Stimulated activated CD8-positive, alpha-beta memory T cell treated with anti-CD3 and anti-CD28 coated beads, Interleukin-15, amount 100 ng/mL, for 1 hour (primary cell): ENCODE data around the gene LAMA4.
"Not testable (repeated sequence)": the region's sequence is repeated elsewhere in the genome, so short reads cannot be mapped to it uniquely, and the experiment has no call there.

Experiments
- DNase-seq: peaks from one replicate; pipeline ENCODE4 v3.0.0-alpha.2; 2020; ENCODE audit warnings: low read depth

The LAMA4 gene

GRCh38 chr6:112215488-112216284 is 38.7 kb downstream of the LAMA4 start:
- DNase-seq: no peak

GRCh38 chr6:112214739-112215269 is 39.6 kb downstream of the LAMA4 start:
- DNase-seq: no peak

GRCh38 chr6:112210852-112211251 is 43.5 kb downstream of the LAMA4 start:
- no peak for DNase-seq

- DNase-seq: no peak
Measured at GRCh38 chr6:112209131-112209530, 45.2 kb downstream of the LAMA4 start.

GRCh38 chr6:112207776-112208175 is 46.6 kb downstream of the LAMA4 start:
- no peak for DNase-seq

GRCh38 chr6:112207131-112207530 is 47.2 kb downstream of the LAMA4 start:
- DNase-seq: no peak

- no peak for DNase-seq
Measured at GRCh38 chr6:112206110-112206458, 48.3 kb downstream of the LAMA4 start.

GRCh38 chr6:112205427-112206109 is 48.8 kb downstream of the LAMA4 start:
- no peak for DNase-seq

GRCh38 chr6:112204350-112204706 is 50.0 kb downstream of the LAMA4 start:
- no peak for DNase-seq

- DNase-seq: no peak
Measured at GRCh38 chr6:112203577-112204349, 50.6 kb downstream of the LAMA4 start.

- DNase-seq: no peak
Measured at GRCh38 chr6:112202639-112203341, 51.6 kb downstream of the LAMA4 start.

- not testable (repeated sequence) for DNase-seq
Measured at GRCh38 chr6:112200185-112200914, 54.0 kb downstream of the LAMA4 start.

GRCh38 chr6:112199001-112199403 is 55.4 kb downstream of the LAMA4 start:
- DNase-seq: no peak

- DNase-seq: no peak
Measured at GRCh38 chr6:112198582-112198981, 55.8 kb downstream of the LAMA4 start.

- no peak for DNase-seq
Measured at GRCh38 chr6:112197636-112198035, 56.7 kb downstream of the LAMA4 start.

- DNase-seq: no peak
Measured at GRCh38 chr6:112196306-112196705, 58.1 kb downstream of the LAMA4 start.

- no peak for DNase-seq
Measured at GRCh38 chr6:112195166-112195565, 59.2 kb downstream of the LAMA4 start.

GRCh38 chr6:112194511-112194910 is 59.9 kb downstream of the LAMA4 start:
- DNase-seq: no peak

GRCh38 chr6:112193535-112194051 is 60.8 kb downstream of the LAMA4 start:
- DNase-seq: no peak

GRCh38 chr6:112193117-112193516 is 61.2 kb downstream of the LAMA4 start:
- DNase-seq: no peak

- DNase-seq: no peak
Measured at GRCh38 chr6:112191509-112192020, 62.8 kb downstream of the LAMA4 start.
